Smooth muscle cell (in vitro differentiated cells): Measurements from ENCODE around the gene FAM107A. TPM values are rescaled to one million over a fixed set of nuclear protein-coding genes. Genes with fewer than 3 reads are reported as not detected.

Experiments used
- DNase-seq: peaks from one replicate; lab custom pipeline; 2025; ENCODE audit not compliant: unreplicated experiment; lab: John Stamatoyannopoulos, UW
- H2AFZ ChIP-seq: fragments of 200-600 bp; sonication (generic); 2 replicates; pipeline ENCODE4 v1.6.0; 2016; ENCODE audit warnings: antibody characterized with exemption, low read depth, mild to moderate bottlenecking
- H3F3A ChIP-seq: fragments of 200-600 bp; sonication (generic); 2 replicates; pipeline ENCODE4 v1.6.0; 2017; ENCODE audit warnings: antibody characterized with exemption, low read depth
- H3K27ac ChIP-seq: fragments of 200-600 bp; sonication (generic); 2 replicates; pipeline ENCODE4 v1.5.1; 2016; ENCODE audit warnings: low read depth, mild to moderate bottlenecking
- H3K27me3 ChIP-seq: fragments of 200-600 bp; sonication (generic); 2 replicates; pipeline ENCODE4 v1.6.1; 2016; ENCODE audit warnings: low read depth, mild to moderate bottlenecking
- H3K36me3 ChIP-seq: fragments of 200-600 bp; sonication (generic); 2 replicates; pipeline ENCODE4 v1.5.1; 2016; ENCODE audit warnings: low read depth
- H3K4me1 ChIP-seq: fragments of 200-600 bp; sonication (generic); 2 replicates; pipeline ENCODE4 v1.5.1; 2016; ENCODE audit warnings: low read depth
- H3K4me2 ChIP-seq: fragments of 200-600 bp; sonication (generic); 2 replicates; pipeline ENCODE4 v1.6.0; 2016; ENCODE audit warnings: mild to moderate bottlenecking
- H3K4me3 ChIP-seq: fragments of 200-600 bp; sonication (generic); 2 replicates; pipeline ENCODE4 v1.5.1; 2016; ENCODE audit warnings: mild to moderate bottlenecking
- H3K79me2 ChIP-seq: fragments of 200-600 bp; sonication (generic); 2 replicates; pipeline ENCODE4 v1.6.0; 2016; ENCODE audit warnings: low read depth, mild to moderate bottlenecking
- H3K9ac ChIP-seq: fragments of 200-600 bp; sonication (generic); 2 replicates; pipeline ENCODE4 v1.6.0; 2016; ENCODE audit warnings: low read depth
- H3K9me3 ChIP-seq: fragments of 200-600 bp; sonication (generic); replicated peaks from 2 replicates; pipeline ENCODE4 v1.5.1; 2016; ENCODE audit warnings: low read depth
- H4K20me1 ChIP-seq: fragments of 200-600 bp; sonication (generic); 2 replicates; pipeline ENCODE4 v1.6.0; 2016; ENCODE audit warnings: low read depth
- WGBS: methylation state at CpG from one replicate; pipeline ENCODE4 v1.1.7; 2016; ENCODE audit warnings: low lambda C conversion rate; 5-methylcytosine and 5-hydroxymethylcytosine counted together
- polyA plus RNA-seq: library from polyadenylated mRNA; unstranded; fragments of >200 nt; fragmentation: Nextera tagmentation; extraction: Ambion mirVana; gene quantifications from 2 replicates; pipeline ENCODE4 v1.2.1, GENCODE V29; 2016
- total RNA-seq: library from RNA; depleted of rRNA; stranded (reverse); fragments of >200 nt; gene quantifications from 2 replicates; pipeline ENCODE4 v1.2.3, GENCODE V29; 2014
- TF ChIP-seq, protein P1 (sequence below): fragments of 200-600 bp; sonication (generic); IDR thresholded peaks from 2 replicates; pipeline ENCODE4 v1.5.1; 2017; ENCODE audit warnings: borderline replicate concordance, mild to moderate bottlenecking, antibody characterized with exemption; ENCODE audit not compliant: insufficient read depth, poor library complexity, severe bottlenecking

FAM107A gene
- total and polyA plus RNA-seq, 2 experiments from 2014 or later, result not detected

- Histone ChIP-seq H4K20me1 (no peaks in the 10 kb centered on the region), H2AFZ (peak within 1 kb of the TSS; percentile 80), H3K27me3 (no peaks in the 10 kb centered on the region), H3K4me2 (peak within 1 kb of the TSS; percentile 69), H3K27ac (peak within 1 kb of the TSS; percentile 55), H3K79me2 (no peaks in the 10 kb centered on the region), H3K36me3 (no peaks in the 10 kb centered on the region), H3K4me1 (peaks cover 16% of the 10 kb centered on the region), H3K4me3 (peak within 1 kb of the TSS; percentile 26), H3K9me3 (no peaks in the 10 kb centered on the region), H3F3A (no peaks in the 10 kb centered on the region), H3K9ac (peak within 1 kb of the TSS; percentile 50)
- TF ChIP-seq, protein P1, sequence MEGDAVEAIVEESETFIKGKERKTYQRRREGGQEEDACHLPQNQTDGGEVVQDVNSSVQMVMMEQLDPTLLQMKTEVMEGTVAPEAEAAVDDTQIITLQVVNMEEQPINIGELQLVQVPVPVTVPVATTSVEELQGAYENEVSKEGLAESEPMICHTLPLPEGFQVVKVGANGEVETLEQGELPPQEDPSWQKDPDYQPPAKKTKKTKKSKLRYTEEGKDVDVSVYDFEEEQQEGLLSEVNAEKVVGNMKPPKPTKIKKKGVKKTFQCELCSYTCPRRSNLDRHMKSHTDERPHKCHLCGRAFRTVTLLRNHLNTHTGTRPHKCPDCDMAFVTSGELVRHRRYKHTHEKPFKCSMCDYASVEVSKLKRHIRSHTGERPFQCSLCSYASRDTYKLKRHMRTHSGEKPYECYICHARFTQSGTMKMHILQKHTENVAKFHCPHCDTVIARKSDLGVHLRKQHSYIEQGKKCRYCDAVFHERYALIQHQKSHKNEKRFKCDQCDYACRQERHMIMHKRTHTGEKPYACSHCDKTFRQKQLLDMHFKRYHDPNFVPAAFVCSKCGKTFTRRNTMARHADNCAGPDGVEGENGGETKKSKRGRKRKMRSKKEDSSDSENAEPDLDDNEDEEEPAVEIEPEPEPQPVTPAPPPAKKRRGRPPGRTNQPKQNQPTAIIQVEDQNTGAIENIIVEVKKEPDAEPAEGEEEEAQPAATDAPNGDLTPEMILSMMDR, result no peak
- 67% methylated on average over 13 of the region's 13 CpGs for WGBS
- DNase-seq, result no peak
Observed at GRCh38 chr3:58536501-58537411, 40.4 kb downstream of the FAM107A start, which contains the start of gene ACOX2. Gene ACOX2, minus strand, starts transcription at chr3:58537190. Its CDS starts 2,084 bp downstream, at chr3:58535106.

- 53% methylated on average over 2 of the region's 2 CpGs for WGBS
- Histone ChIP-seq H3K36me3 (no peaks in the 10 kb centered on the region), H3F3A (no peaks in the 10 kb centered on the region), H4K20me1 (no peaks in the 10 kb centered on the region), H3K9me3 (no peaks in the 10 kb centered on the region), H3K4me3 (no peak overlapping the region), H3K79me2 (no peaks in the 10 kb centered on the region), H3K4me2 (peak overlapping the region; percentile 69), H3K9ac (no peak overlapping the region), H3K27ac (no peak overlapping the region), H2AFZ (no peak overlapping the region), H3K4me1 (peaks cover 16% of the 10 kb centered on the region), H3K27me3 (no peaks in the 10 kb centered on the region)
- no peak for DNase-seq
- TF ChIP-seq, protein P1, result no peak
Observed at GRCh38 chr3:58535531-58536500, 41.4 kb downstream of the FAM107A start.

- H3K27ac ChIP-seq, result no peak overlapping the region
- H3K36me3 ChIP-seq, result no peaks in the 10 kb centered on the region
- no peak overlapping the region for H3K9ac ChIP-seq
- H3K9me3 ChIP-seq, result no peaks in the 10 kb centered on the region
- no peak overlapping the region for H2AFZ ChIP-seq
- WGBS, result 96% methylated on average over 9 of the region's 9 CpGs
- H3F3A ChIP-seq, result no peaks in the 10 kb centered on the region
- no peak overlapping the region for H3K4me2 ChIP-seq
- H3K79me2 ChIP-seq, result no peaks in the 10 kb centered on the region
- no peak overlapping the region for H3K4me3 ChIP-seq
- DNase-seq, result no peak
- peaks cover 16% of the 10 kb centered on the region for H3K4me1 ChIP-seq
- no peaks in the 10 kb centered on the region for H3K27me3 ChIP-seq
- H4K20me1 ChIP-seq, result no peaks in the 10 kb centered on the region
- TF ChIP-seq, protein P1, result no peak
Observed at GRCh38 chr3:58534592-58535494, 42.3 kb downstream of the FAM107A start.
